ENCODE results near the gene TFEC.
"Not testable (repeated sequence)": the region's sequence is repeated elsewhere in the genome, so short reads cannot be mapped to it uniquely, and the experiment has no call there.

TFEC gene

DNA sequence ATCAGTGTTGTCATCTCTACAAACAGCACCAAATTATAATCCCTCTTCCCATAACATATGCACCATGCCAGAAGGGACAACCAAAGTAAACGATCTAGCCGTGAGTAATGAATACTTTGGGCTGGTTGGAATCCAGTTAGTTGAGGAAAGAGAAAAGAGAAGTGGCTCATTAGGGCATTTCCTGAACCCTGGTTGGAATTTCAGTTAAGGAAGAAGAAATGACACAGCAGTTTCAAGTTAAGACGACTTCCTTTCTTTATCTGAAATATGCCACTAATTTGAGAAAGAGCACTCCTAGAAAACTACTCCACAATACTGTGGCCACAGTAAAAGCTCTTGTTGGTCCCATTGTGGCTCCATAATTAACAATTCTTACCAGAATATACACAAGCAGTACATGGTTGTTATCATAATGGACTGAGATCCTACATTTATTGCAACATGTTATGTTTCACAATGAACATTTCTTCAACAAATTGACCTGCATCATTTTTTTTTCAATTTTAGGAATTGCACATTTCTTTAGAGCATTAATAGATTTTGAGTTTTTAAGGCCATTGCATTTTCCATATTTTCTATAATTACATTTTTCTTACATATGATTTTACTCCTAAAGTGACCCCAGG lies at the start of gene TFEC:
Gene TFEC (minus strand): TSS at position 113 of the 626 bp plus-strand sequence. CDS start 46,322 bp downstream, outside the sequence.
- DNase-seq: no peak

DNA sequence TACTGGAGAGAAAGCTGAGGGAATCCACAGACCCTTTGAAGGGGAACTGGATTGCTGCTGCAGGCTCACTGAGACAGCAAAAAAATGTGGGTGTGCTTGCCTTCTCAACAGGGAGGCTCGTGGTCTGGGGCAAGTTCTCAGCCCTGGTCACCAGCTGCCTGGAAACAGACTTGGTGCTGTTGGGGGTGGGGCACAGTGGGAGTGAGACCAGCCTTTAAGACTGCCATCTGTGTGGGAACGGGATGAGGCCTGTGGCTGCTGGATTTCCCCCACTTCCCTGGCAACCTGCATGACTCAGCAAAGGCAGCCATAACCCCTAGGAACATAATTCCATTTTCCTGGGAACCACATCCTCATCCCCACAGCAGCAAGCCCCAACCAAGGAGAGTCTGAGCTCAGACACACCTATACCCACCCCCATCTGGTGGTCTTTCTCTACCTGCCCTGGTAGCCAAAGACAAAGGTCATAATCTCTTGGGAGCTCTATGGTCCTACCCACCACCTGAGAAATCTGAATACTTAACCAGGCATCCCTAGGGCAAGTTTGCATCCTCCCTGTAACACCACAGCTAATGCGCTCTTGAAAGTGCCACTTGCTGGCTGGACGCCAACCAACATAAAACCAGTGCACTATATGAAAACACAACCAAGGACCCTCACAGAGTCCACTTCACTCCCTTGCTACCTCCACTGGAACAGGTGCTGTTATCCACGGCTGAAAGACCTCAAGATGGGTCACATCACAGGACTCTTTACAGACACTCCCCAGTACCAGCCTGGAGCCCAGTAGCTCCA lies 45.0 kb upstream of the TFEC start:
- DNase-seq: no peak

GRCh38 chr7:116071629-116072028 lies 41.1 kb upstream of the TFEC start:
- DNase-seq: no peak

DNA sequence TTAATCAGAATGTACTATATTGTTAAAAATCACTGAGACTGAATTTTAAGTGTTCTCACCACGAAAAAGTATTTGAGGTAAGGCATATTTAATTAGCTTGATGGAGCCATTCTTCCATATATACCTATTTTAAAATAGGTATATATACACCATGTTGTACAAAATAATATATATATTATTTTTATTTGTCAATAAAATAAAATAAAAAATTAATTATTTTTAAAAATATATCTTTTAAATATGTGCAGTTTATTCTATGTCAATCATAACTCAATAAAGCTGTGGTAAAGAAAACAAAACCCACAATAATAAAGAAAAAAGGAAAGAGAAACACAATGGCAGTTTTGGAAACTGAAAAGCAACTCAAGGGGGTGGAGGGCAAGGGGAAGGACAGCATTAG lies 33.6 kb upstream of the TFEC start:
- no peak for DNase-seq

GRCh38 chr7:116062666-116063065 lies 32.1 kb upstream of the TFEC start:
- no peak for DNase-seq

GRCh38 chr7:116052006-116052405 lies 21.4 kb upstream of the TFEC start:
- DNase-seq: no peak

DNA sequence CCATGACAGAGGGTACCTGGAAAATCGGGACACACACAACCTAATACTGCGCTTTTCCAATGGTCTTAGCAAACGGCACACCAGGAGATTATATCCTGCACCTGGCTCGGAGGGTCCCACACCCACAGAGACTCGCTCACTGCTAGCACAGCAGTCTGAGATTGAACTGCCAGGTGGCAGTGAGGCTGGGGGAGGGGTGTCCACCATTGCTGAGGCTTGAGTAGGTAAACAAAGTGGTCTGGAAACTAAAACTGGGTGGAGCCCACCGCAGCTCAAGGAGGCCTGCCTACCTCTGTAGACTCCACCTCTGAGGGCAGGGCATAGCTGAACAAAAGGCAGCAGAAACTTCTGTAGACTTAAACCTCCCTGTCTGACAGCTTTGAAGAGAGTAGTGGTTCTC lies 16.7 kb upstream of the TFEC start:
- DNase-seq: not testable (repeated sequence)

GRCh38 chr7:116045532-116045931 lies 15.0 kb upstream of the TFEC start:
- DNase-seq: no peak

DNA sequence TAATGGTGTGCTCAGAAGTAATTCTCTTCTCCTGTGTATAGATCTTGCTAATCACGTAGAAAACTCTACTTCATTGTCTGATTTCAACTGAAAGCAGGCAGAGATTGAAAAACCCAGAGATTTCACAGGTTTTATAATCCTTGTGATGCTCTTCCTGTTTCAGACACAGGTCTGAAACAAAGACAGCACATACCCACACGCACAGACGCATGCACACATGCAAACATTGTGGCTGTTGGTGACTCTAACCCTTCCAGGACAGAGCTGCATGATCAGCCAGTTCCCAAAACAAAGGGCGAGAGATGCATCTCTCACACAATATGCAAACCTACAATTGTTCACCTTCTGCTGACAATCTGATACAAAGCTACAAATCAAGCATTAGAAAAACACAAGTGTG lies 11.1 kb upstream of the TFEC start:
- DNase-seq: no peak

DNA sequence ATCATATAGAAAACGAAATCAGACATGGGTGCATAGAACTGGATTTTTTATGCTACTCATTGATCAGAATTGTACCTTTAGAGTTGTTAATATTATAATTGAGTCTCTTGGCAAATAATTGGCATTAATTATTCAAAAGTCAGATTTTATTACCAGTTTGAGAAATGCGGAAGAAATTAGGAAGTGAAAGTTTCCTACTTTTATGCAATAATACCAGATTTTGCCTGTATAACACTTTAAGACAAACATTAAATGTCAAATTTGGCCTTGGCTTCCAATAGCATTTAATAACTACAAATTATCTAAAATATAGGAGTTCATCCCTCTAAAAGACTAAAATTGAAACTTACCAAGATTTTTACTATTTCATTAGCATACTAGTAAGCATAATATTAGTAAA lies 6.8 kb upstream of the TFEC start:
- DNase-seq: no peak

DNA sequence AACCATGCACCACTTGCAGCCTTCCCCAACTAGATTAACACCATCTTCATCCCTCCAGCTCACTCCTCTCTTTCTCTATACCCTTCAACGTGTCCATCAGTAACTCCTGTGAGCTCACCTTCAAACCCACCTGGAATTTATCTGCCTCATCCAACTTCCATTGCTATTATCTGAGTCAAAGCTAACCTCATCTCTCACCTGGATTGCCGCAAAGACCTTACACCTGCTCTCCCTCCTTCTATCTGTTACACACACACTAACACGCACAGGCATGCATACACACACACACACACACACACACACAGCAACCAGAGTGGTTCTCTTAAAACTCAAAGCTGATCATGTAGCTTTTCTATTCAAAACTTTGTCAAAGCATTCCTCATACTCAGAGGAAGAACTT lies 3.8 kb upstream of the TFEC start:
- DNase-seq: no peak

DNA sequence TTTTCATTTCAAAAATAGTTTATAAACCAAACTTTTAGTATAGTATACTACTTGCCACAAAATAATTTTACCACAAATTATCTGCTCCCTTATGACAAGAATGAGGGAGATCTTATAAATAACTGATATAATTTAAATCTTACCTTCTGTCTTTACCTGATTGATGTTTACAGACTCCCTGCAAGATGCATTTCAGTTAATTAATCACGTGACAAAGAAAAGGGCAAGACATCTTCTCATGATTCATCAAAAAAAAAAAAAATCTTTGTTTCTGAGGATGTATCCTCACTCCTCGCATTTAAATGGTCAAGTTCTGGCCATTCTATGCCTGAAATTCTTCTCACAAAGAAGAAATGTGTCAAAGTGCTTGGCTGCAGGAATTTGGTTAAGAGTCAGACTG lies 2.3 kb upstream of the TFEC start:
- DNase-seq: no peak

DNA sequence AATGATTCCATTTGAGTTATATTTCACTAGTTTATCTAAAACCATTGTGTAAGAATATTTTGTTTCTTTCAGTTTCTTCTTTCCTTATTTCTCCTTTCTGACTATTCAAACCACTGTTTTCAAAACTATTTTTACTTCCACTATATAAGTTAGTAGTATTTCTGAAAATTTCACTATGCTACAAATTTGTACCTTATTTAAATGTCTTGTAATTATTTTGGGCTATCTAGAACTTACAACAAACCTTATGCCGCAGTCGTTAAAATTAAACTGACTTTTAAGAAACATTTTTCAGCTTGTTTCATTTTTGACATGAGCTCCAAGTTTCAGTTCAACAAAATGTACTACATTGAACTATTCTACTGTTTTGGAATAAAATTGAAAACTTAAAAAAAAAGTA lies 1.8 kb downstream of the TFEC start:
- DNase-seq: no peak

DNA sequence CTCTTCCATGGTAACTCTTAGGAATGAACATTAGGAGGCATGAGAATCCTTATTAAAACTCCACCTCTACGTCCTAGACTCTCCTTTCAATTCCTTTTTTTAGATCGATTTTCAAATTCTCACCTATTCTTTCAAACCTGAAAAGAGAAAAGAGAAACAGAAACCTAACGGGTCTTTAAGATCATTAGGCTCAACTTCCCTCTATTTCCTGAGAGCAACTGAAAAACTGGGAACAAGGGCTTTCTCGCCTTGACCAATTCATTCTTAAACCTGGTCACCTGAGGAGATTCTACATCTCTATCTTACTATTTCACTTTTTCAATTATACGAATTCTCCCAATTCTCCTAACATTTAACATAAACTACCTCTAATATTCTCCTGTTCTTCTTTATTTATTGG lies 2.8 kb downstream of the TFEC start:
- DNase-seq: no peak

GRCh38 chr7:116024826-116025809 lies 5.4 kb downstream of the TFEC start:
- no peak for DNase-seq

DNA sequence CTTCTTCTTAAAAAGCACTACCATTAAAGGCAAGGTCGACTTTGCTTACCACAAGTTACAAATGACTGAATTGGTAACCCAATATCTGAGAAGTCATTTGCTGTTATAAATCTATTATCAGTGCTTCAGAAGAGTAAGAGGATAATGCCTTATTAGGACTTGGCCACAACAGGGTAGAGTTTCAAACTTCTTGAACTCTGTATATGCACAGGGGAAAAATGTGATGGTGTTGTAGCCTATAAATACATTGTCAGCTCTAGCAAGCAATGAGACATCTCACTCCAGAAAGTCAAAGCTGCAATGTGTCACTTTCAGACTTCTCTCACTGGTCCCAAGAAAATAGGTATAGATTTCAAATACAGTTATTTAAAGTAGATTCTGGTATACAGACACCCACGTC lies 9.3 kb downstream of the TFEC start:
- no peak for DNase-seq

GRCh38 chr7:116018731-116019130 lies 11.8 kb downstream of the TFEC start:
- DNase-seq: no peak

DNA sequence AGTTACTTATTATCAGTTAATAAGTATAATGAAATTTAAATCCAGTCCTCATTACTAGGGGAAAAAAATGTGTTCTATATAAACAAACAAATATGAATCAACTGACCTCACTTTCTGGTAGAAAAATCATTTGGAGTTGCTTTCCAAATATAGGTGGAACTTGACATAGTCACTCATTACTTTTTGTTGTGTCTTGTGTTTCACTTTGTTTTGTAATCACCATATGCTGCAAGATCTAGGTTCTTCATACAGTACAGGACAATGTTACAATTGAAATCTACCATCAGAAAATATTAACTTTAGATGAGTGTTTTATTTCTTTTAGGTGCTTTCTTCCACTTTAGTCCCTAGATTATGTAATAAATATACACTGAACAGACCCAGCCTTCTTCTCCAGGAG lies 16.9 kb downstream of the TFEC start:
- DNase-seq: no peak

DNA sequence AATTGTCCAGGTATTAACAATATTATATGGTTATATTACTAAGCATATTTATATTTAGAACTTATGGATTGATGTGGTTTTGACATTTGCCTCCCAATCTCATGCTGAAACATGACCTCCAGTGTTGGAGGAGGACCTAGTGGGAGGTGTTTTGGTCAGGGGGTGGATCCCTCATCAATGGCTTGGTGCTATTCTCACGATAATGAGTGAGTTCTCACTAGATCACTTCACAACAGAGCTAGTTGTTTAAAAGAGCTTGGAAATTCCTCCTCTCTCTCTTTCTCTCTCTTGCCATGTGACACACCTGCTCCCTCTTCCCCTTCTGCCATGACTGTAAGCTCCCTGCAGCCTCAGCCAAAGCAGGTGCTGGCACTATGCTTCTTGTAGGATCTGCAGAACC lies 19.0 kb downstream of the TFEC start:
- DNase-seq: no peak

GRCh38 chr7:116004762-116005161 lies 25.8 kb downstream of the TFEC start:
- not testable (repeated sequence) for DNase-seq

DNA sequence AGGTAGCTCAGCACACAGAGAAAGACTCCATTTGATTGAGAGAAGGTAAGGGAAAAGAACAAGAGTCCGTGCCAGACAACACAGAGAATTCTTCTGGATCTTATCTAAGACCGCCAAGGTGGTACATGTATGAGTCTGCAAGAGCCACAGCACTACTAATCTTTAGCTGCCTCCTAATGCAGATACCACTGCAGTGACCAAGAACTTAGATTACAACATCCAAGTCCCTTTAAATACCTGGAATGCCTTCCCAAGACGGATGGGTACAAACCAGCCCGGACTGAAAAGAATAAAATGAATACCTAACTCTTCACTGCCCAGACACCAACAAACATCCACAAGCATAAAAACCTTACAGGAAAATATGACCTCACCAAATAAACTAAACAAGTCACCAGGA lies 33.3 kb downstream of the TFEC start:
- DNase-seq: no peak

DNA sequence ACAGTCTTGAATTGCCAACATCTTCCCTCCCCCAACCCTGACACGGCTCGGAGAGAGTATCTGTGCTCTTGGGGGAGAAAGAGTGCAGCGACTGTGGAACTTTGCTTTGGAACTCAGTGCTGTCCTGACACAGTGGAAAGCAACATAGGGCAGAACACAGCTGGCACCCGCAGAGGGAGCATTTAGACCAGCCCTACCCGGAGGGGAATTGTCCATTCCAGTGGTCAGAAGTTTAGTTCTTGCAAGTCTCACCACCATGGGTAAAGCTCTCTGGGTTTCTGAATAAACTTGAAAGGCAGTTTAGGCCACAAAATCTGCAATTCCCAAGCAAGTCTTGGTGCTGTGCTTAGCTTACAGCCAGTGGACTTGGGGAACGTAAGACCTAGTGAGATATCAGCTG lies 34.9 kb downstream of the TFEC start:
- no peak for DNase-seq

- DNase-seq: no peak
Observed at GRCh38 chr7:115988401-115988800, 42.2 kb downstream of the TFEC start.

- no peak for DNase-seq
Observed at GRCh38 chr7:115987486-115987885, 43.1 kb downstream of the TFEC start.

All from activated effector memory CD4-positive, alpha-beta T cell treated with Interleukin-2 at 50 U/mL for 16 hours (primary cell).